Large intestine (tissue), 3 donors: Measurements from ENCODE around the gene RABL2B. TPM values are rescaled to one million over a fixed set of nuclear protein-coding genes. Genes with fewer than 3 reads are reported as not detected.

Experiments
- DNase-seq, 2 donors: peaks; one replicate each; pipeline versions ENCODE4 v3.0.0 to v3.0.0-alpha.2; 2013
- H3K27ac ChIP-seq: one replicate; pipeline ENCODE4 v1.5.1; 2013; ENCODE audit warnings: low read length
- H3K27me3 ChIP-seq: 2 replicates; pipeline ENCODE4 v1.6.1; 2013; ENCODE audit warnings: low read length; ENCODE audit not compliant: control insufficient read depth, insufficient read depth
- H3K36me3 ChIP-seq: 2 replicates; pipeline ENCODE4 v1.6.1; 2013; ENCODE audit warnings: low read length; ENCODE audit not compliant: control insufficient read depth, insufficient read depth
- H3K4me1 ChIP-seq: one replicate; pipeline ENCODE4 v1.6.1; 2013; ENCODE audit warnings: low read length; ENCODE audit not compliant: control insufficient read depth, insufficient read depth
- H3K4me3 ChIP-seq: one replicate; pipeline ENCODE4 v1.5.1; 2013; ENCODE audit warnings: low read length
- H3K9me3 ChIP-seq: one replicate; pipeline ENCODE4 v1.6.1; 2013; ENCODE audit warnings: mild to moderate bottlenecking, low read depth, low read length, moderate library complexity; ENCODE audit not compliant: control insufficient read depth
- WGBS: methylation state at CpG from one replicate; pipeline ENCODE4 v1.1.5; 2013; ENCODE audit warnings: low lambda C conversion rate; ENCODE audit not compliant: insufficient coverage; 5-methylcytosine and 5-hydroxymethylcytosine counted together
- polyA plus RNA-seq: library from polyadenylated mRNA; unstranded; fragments of 120-200 nt; gene quantifications from one replicate; pipeline ENCODE4 v1.2.1, GENCODE V29; 2013

RABL2B gene
- polyA plus RNA-seq, 1 donor = 32.8 TPM

DNA sequence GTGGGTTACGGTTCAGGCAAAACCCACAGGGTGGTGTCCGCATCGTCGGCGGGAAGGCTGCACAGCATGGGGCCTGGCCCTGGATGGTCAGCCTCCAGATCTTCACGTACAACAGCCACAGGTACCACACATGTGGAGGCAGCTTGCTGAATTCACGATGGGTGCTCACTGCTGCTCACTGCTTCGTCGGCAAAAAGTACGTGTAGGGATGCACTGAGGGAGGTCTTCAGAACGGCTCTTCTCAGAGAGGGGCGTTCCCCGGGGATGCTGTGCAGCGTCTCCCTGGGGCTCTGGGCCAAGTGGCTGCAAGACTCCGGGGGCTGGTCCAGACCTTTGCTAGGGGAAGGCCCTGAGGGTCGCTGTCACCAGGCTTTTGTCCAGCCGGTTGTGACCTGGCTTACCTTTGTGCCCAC is 44.2 kb downstream of the RABL2B start:
- no CpG with 5 or more reads among the region's 17 CpGs for WGBS
- no peak for DNase-seq
- no peaks in the 10 kb centered on the region for H3K36me3 ChIP-seq
- no peaks in the 10 kb centered on the region for H3K27me3 ChIP-seq
- no peak overlapping the region for H3K27ac ChIP-seq
- H3K4me3 ChIP-seq = no peak overlapping the region
- no peaks in the 10 kb centered on the region for H3K9me3 ChIP-seq
- no peaks in the 10 kb centered on the region for H3K4me1 ChIP-seq

DNA sequence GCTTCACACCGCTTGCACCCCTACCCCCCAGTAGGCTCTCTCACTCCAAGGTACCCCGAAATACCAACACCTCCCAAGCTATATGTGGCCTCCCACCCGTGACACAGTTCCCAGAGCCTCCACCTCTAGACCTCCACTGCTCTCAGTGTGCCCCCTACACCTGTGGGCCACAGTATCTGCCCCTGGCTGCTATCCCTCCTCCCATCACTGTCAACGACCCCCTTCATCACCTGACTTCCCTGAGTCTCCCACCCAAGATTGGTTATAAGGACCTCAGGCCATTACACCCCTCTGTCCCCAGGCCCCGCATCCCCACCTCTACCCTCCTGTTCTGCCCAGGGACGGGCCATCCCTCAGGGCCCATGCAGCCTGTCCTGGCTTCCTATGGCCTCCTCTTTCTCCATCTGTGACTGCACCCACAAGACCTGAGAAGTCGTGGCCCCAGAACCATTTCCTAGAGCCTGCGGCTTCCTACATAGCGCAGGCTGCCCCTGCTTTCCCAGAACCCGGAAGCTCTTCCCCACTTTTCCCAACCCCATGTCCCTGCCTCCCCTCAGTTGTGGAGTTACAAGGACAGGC is 44.7 kb downstream of the RABL2B start:
- no peak for DNase-seq
- Histone ChIP-seq H3K36me3 (no peaks in the 10 kb centered on the region), H3K4me1 (no peaks in the 10 kb centered on the region), H3K9me3 (no peaks in the 10 kb centered on the region), H3K27ac (no peak overlapping the region), H3K4me3 (no peak overlapping the region), H3K27me3 (no peaks in the 10 kb centered on the region)
- WGBS = 100% methylated on average over 1 of the region's 10 CpGs

DNA sequence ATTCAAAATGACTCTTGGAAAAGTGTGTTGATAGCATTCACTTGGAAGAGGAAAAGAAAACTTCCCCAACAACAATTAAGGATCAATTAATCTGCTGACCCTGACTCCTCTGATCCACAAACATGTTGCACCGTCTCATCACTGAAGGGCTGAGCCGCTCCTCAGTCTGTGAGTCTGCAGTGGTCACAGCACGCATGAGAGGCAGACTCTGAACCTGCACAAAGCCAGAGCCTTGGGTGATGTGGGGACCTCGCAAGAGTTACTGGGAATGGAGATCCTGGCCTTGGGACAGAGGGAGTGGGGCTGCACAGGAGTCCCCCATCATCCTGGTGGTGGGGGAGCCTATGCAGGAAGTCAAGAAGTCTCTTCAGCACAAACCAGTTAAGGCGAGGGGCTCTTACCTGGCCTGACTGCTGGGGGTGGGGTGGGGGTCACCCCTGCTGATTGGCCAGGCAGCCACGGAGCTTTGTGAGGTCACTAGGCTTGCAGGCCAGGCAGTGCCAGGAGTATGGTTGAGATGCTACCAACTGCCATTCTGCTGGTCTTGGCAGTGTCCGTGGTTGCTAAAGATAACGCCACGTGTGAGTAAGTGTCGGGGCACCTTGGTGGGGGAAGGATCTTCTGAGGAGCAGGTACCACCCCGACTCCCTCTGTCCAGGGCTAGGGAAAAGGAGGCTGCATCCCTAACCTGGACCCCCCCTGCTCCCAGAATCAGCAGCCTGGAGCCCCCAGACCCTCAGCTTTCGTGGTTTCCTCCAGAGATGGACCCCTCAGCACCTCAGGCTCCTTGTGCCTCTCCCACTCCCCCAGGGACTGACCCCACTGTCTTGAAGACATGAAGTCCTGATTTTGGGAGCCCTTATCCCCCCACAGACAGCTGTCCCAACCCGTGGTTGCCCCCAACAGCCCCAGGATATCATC is 45.4 kb downstream of the RABL2B start, which contains the start of gene ACR:
Gene ACR, plus strand, starts transcription at position 477 of the 921 bp plus-strand sequence. Its CDS starts 32 bp downstream, at position 509.
- no peak within 1 kb of the TSS for H3K4me3 ChIP-seq
- DNase-seq = no peak
- no peaks in the 10 kb centered on the region for H3K9me3 ChIP-seq
- H3K27ac ChIP-seq = no peak within 1 kb of the TSS
- H3K36me3 ChIP-seq = no peaks in the 10 kb centered on the region
- WGBS = no CpG with 5 or more reads among the region's 13 CpGs
- H3K4me1 ChIP-seq = no peaks in the 10 kb centered on the region
- no peaks in the 10 kb centered on the region for H3K27me3 ChIP-seq

DNA sequence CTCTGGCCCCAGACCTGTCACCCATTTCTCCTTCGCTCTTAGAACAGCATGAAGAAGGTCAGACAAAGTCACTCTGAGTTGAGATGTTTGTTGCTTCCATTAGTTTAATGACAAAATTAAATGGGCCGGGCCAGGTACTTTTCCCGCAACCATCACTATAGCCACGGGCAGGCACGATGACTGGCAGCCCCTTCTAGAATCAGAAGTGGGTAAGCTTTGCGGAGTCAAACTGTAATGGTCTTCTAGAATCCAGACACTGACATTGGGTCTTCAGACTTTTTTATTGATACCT is 47.8 kb downstream of the RABL2B start:
- Histone ChIP-seq H3K4me1 (peaks cover 4% of the 10 kb centered on the region), H3K27me3 (peaks cover 8% of the 10 kb centered on the region), H3K4me3 (no peak overlapping the region), H3K9me3 (no peaks in the 10 kb centered on the region), H3K36me3 (no peaks in the 10 kb centered on the region), H3K27ac (no peak overlapping the region)
- WGBS = 80% methylated on average over 1 of the region's 6 CpGs
- DNase-seq = no peak

DNA sequence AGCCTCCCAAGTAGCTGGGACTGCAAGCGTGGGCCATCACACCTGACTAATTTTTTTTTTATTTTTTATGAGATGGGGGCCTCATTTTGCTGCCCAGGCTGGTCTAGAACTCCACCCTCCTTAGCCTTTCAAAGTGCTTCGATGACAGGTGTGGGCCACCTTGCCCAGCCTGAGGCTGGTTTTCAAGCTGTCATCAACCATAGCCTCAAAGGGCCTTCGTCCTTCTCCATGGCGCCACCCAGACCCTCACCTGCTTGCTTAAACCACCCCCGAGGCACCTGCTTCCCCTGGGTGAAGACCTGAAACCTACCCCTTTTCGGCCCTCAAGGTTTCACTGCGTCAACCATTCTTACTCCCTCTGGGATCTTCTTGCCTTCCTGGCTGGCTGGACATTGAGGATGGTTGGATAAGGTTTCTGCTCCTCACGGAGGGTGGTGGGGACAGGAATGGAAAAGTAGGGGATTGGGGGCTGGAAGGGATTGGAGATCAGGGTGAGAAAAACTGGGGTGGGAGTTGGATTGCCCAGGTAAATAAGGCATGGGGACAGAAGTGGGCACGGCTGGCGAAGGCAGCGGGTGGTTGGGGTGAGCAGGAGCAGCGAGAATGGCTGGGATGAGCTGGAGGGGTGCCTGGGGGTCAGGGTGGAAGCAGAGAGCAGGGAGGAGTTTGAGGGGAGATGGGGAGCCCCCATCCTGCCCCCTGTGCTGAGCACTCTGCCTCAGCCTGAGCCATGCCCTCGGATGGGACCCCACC is 48.3 kb downstream of the RABL2B start:
- peaks cover 4% of the 10 kb centered on the region for H3K4me1 ChIP-seq
- no peak overlapping the region for H3K27ac ChIP-seq
- H3K27me3 ChIP-seq = peaks cover 13% of the 10 kb centered on the region
- H3K36me3 ChIP-seq = no peaks in the 10 kb centered on the region
- no peak overlapping the region for H3K4me3 ChIP-seq
- 100% methylated on average over 1 of the region's 13 CpGs for WGBS
- H3K9me3 ChIP-seq = no peaks in the 10 kb centered on the region
- DNase-seq = no peak

GRCh38 chr22:50734343-50734771 is 49.1 kb downstream of the RABL2B start:
- Histone ChIP-seq H3K4me3 (no peak overlapping the region), H3K27me3 (peaks cover 15% of the 10 kb centered on the region), H3K27ac (no peak overlapping the region), H3K36me3 (no peaks in the 10 kb centered on the region), H3K4me1 (peaks cover 4% of the 10 kb centered on the region), H3K9me3 (no peaks in the 10 kb centered on the region)
- WGBS = no CpG with 5 or more reads among the region's 10 CpGs
- DNase-seq = no peak

- no peaks in the 10 kb centered on the region for H3K9me3 ChIP-seq
- H3K27ac ChIP-seq = no peak overlapping the region
- no peak for DNase-seq
- H3K4me3 ChIP-seq = no peak overlapping the region
- H3K36me3 ChIP-seq = peaks cover 2% of the 10 kb centered on the region
- WGBS = no CpG with 5 or more reads among the region's 22 CpGs
- peaks cover 15% of the 10 kb centered on the region for H3K27me3 ChIP-seq
- peaks cover 4% of the 10 kb centered on the region for H3K4me1 ChIP-seq
Observed at GRCh38 chr22:50733521-50734342, 49.7 kb downstream of the RABL2B start.

GRCh38 chr22:50732681-50733080 is 50.8 kb downstream of the RABL2B start:
- Histone ChIP-seq H3K36me3 (peaks cover 11% of the 10 kb centered on the region), H3K4me1 (peaks cover 4% of the 10 kb centered on the region), H3K27me3 (peaks cover 15% of the 10 kb centered on the region), H3K27ac (no peak overlapping the region), H3K9me3 (no peaks in the 10 kb centered on the region), H3K4me3 (no peak overlapping the region)
- DNase-seq = no peak
- WGBS = 100% methylated on average over 3 of the region's 12 CpGs

DNA sequence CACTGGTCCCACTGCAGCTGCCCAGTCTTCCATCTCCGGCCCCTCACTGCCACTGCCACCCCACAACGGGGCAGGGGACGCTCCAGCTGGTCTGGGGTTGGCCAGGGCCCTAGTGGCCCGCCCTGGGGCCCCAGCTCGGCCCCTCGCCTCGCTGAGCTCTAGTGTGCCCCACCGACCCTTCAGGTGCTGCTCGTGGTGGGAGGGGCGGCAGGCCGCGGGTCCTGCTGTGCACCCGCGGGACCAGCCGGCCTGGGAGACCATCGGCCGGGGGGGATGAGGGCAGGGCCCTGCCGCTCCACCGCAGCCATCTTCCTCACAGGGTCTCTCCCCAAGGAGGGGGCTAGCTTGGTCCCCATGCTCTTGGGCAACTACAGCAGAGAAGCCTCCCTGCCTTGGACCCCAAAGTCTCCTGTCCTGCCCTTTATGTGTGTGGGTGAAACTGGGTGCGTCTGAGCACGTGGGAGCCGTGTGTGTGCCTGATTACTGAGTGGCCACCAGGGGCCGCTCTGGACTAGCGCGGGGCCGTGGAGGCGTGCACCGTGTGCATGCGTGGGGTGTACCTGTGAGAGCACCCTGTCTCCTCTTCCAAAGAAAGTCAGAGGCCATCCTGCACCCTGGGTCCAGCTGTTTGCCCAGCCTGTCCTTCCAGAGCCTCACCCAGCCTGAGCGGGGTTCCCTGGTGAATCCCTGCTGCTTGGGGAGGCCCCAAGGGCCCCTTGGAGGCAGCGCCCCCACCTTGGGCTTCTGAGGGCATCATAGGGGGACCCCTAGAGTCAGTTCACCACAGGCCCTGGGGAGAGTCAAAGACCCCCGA is 51.4 kb downstream of the RABL2B start:
- no peak overlapping the region for H3K27ac ChIP-seq
- peaks cover 4% of the 10 kb centered on the region for H3K4me1 ChIP-seq
- H3K9me3 ChIP-seq = no peaks in the 10 kb centered on the region
- WGBS = no CpG with 5 or more reads among the region's 32 CpGs
- peaks cover 15% of the 10 kb centered on the region for H3K27me3 ChIP-seq
- H3K4me3 ChIP-seq = no peak overlapping the region
- peak; percentile 31 to 54 for DNase-seq
- peaks cover 12% of the 10 kb centered on the region for H3K36me3 ChIP-seq
